ENCODE data around the gene RPS6KA3. TPM values are rescaled to one million over a fixed set of nuclear protein-coding genes. Genes with fewer than 3 reads are reported as not detected.

Gene RPS6KA3
- total and polyA plus RNA-seq, 2 of the 8 experiments (the other 6 are each of a cell fraction or from before 2014, with no cell fraction given), result 7.1 to 13.0 TPM

- Histone ChIP-seq H3K4me3 (ENCODE audit: extremely low read depth in 1 of 4, insufficient read depth in 2 of 4, low read depth in 3 of 4, low read length in 4 of 4) (no peak overlapping the region), H3K23me2 (ENCODE audit: low read depth, low read length) (no peaks in the 10 kb centered on the region), H3K79me1 (ENCODE audit: low read depth, low read length) (no peaks in the 10 kb centered on the region), H3K79me2 (ENCODE audit: control insufficient read depth in 1 of 2, insufficient read depth in 2 of 2, low read length in 2 of 2) (no peaks in the 10 kb centered on the region), H2BK120ac (replicated peaks; ENCODE audit: low read depth, low read length) (no peak overlapping the region), H3K23ac (ENCODE audit: insufficient read length) (no peak overlapping the region), H4K91ac (replicated peaks; ENCODE audit: insufficient read length, low read length) (no peak overlapping the region), H4K5ac (ENCODE audit: insufficient read length, low read depth, low read length) (no peak overlapping the region), H3K4me1 (replicated peaks in 1 of 4; ENCODE audit: control insufficient read depth in 3 of 4, insufficient read depth in 4 of 4, low read length in 3 of 4) (no peaks in the 10 kb centered on the region), H3K9ac (replicated peaks in 1 of 4; ENCODE audit: extremely low read depth in 1 of 4, low read depth in 3 of 4, low read length in 3 of 4) (no peak overlapping the region), H2AFZ (ENCODE audit: low read length) (no peak overlapping the region), H3K9me3 (ENCODE audit: insufficient read depth in 2 of 2, low read depth in 1 of 2, low read length in 1 of 2) (no peaks in the 10 kb centered on the region), H4K8ac (ENCODE audit: extremely low read depth, insufficient read depth, low read length) (no peak overlapping the region), H3K18ac (ENCODE audit: extremely low read depth, low read length) (no peak overlapping the region), H2BK20ac (ENCODE audit: low read length) (no peak overlapping the region), H3K27ac (ENCODE audit: low read depth, low read length) (no peak overlapping the region), H3K4ac (replicated peaks; ENCODE audit: insufficient read length, low read depth, low read length) (no peak overlapping the region), H3K4me2 (ENCODE audit: insufficient read depth in 1 of 2, low read depth in 2 of 2, low read length in 2 of 2) (no peak overlapping the region), H2BK12ac (ENCODE audit: low read depth, low read length) (no peak overlapping the region), H3K36me3 (ENCODE audit: control insufficient read depth in 2 of 4, insufficient read depth in 4 of 4, low read length in 3 of 4) (peaks cover 0 to 56% (median 19%) of the 10 kb centered on the region in 4 experiments; a peak in 6 of 8 replicates), H3K27me3 (replicated peaks in 1 of 4; ENCODE audit: control insufficient read depth in 3 of 4, extremely low read depth in 1 of 4, insufficient read depth in 3 of 4, low read length in 3 of 4) (no peaks in the 10 kb centered on the region), H2BK5ac (ENCODE audit: low read depth, low read length) (no peak overlapping the region), H2AK5ac (ENCODE audit: low read depth, low read length) (no peak overlapping the region), H3K14ac (ENCODE audit: insufficient read length) (no peak overlapping the region), H3K56ac (replicated peaks; ENCODE audit: insufficient read length, low read depth, low read length) (no peak overlapping the region), H2BK15ac (ENCODE audit: low read length) (no peak overlapping the region), H4K20me1 (replicated peaks in 1 of 2; ENCODE audit: control insufficient read depth in 1 of 2, insufficient read depth in 2 of 2, low read length in 2 of 2) (no peaks in the 10 kb centered on the region)
- WGBS, 2 experiments (ENCODE audit: extremely low coverage in 1 of 2, insufficient coverage in 1 of 2, insufficient read length in 1 of 2, insufficient replicate concordance in 2 of 2, low coverage in 1 of 2, low lambda C conversion rate in 2 of 2, missing lambda C conversion rate in 1 of 2), result 80% methylated on average over 1 of the region's 1 CpG; no CpG with 5 or more reads in 1 of the 2 experiments
- CTCF ChIA-PET (ENCODE audit: partially characterized antibody), result no interaction called here
- POLR2A ChIA-PET (ENCODE audit: partially characterized antibody), result interaction anchor here (0.8 to 1.8 kb wide), 2 partner anchors 9 to 11 kb away, joined by 4 to 6 read pairs; partner anchors contain the start of gene EIF1AX
- no peak for TF ChIP-seq BRCA1 (IDR thresholded peaks at IDR 0.05; ENCODE audit: low read depth, low read length)
- TF ChIP-seq JUN (IDR thresholded peaks at IDR 0.05; ENCODE audit: low read depth, low read length), result no peak
- TF ChIP-seq RAD21 (IDR thresholded peaks at IDR 0.05 in 1 of 2, conservative IDR thresholded peaks at IDR 0.05 in 1 of 2; ENCODE audit: low read depth in 2 of 2, low read length in 2 of 2), result no peak
- no peak for TF ChIP-seq CREB1 (IDR thresholded peaks at IDR 0.05)
- no peak for TF ChIP-seq CTCF (IDR thresholded peaks at IDR 0.05; ENCODE audit: control extremely low read depth in 1 of 3, insufficient read depth in 1 of 3, low read depth in 1 of 3, low read length in 3 of 3)
- DNase-seq (ENCODE audit: low read depth in 1 of 2, low spot score in 2 of 2) (no peak), FAIRE-seq (no peak)
Observed at GRCh38 chrX:20130357-20130756, 136.4 kb downstream of the RPS6KA3 start.
